Small intestine (tissue), 7 donors: ENCODE results near the gene POLR2I. TPM values are rescaled to one million over a fixed set of nuclear protein-coding genes. Genes with fewer than 3 reads are reported as not detected.

ENCODE experiments used
- DNase-seq, 2 donors: peaks; one replicate each; pipeline versions ENCODE4 v3.0.0 to v3.0.0-alpha.2; 2013
- FAIRE-seq: peaks from 2 replicates; lab custom pipeline; 2012; peaks lifted over from hg19 to GRCh38; lab: Jason Lieb, UNC
- H3K27ac ChIP-seq, 3 donors: one replicate each; pipeline ENCODE4 v1.5.1; 2013; ENCODE audit warnings: low read length in 2 of 3, mild to moderate bottlenecking in 2 of 3, control low read depth in 1 of 3, inconsistent platforms in 1 of 3, low read depth in 1 of 3, moderate library complexity in 1 of 3
- H3K27me3 ChIP-seq, 3 donors: one replicate each; pipeline ENCODE4 v1.6.1; 2013; ENCODE audit warnings: low read length in 3 of 3, inconsistent platforms in 1 of 3; ENCODE audit not compliant: control insufficient read depth in 3 of 3, insufficient read depth in 3 of 3
- H3K36me3 ChIP-seq, 3 donors: one replicate each; pipeline ENCODE4 v1.6.1; 2013; ENCODE audit warnings: low read length in 3 of 3, inconsistent platforms in 1 of 3, low read depth in 1 of 3, mild to moderate bottlenecking in 1 of 3, moderate library complexity in 1 of 3; ENCODE audit not compliant: control insufficient read depth in 3 of 3, insufficient read depth in 2 of 3
- H3K4me1 ChIP-seq, 3 donors: one replicate each; pipeline ENCODE4 v1.6.1; 2013; ENCODE audit warnings: low read length in 2 of 3, inconsistent platforms in 1 of 3, low read depth in 1 of 3, mild to moderate bottlenecking in 1 of 3, moderate library complexity in 1 of 3; ENCODE audit not compliant: control insufficient read depth in 3 of 3, insufficient read depth in 2 of 3
- H3K4me3 ChIP-seq, 3 donors: one replicate each; pipeline ENCODE4 v1.5.1; 2013; ENCODE audit warnings: low read length in 3 of 3, control low read depth in 1 of 3, inconsistent platforms in 1 of 3, low read depth in 1 of 3, mild to moderate bottlenecking in 1 of 3, moderate library complexity in 1 of 3
- H3K9me3 ChIP-seq, 2 donors: one replicate each; pipeline ENCODE4 v1.6.1; 2013; ENCODE audit warnings: low read depth in 1 of 2, low read length in 1 of 2; ENCODE audit not compliant: control insufficient read depth in 2 of 2, insufficient read depth in 1 of 2
- WGBS, 3 donors: extraction: QIAGEN DNeasy Blood & Tissue Kit; methylation state at CpG; one replicate each; pipeline ENCODE4 v1.1.7; 2013; 5-methylcytosine and 5-hydroxymethylcytosine counted together
- polyA plus RNA-seq, 4 donors: library from polyadenylated mRNA; stranded (reverse) in 3 of 4; unstranded in 1 of 4; fragments of 200-250 nt in 3 of 4; fragments of 120-200 nt in 1 of 4; gene quantifications; one replicate each; pipeline versions ENCODE4 v1.2.1 to v1.2.3, GENCODE V29; 2013
- donor health status: healthy with polysubstance abuse.
- donor health status: control.
- donor health status: control.
- donor health status: Bipolar disorder and iron deficiency.
- donor health status: healthy.

POLR2I gene
- polyA plus RNA-seq, 4 donors = 46.5 to 77.5 (median 66.5) TPM

- WGBS, 3 donors = 93 to 98% (median 98%) methylated on average over 10 of the region's 10 CpGs
- DNase-seq = no peak
- H3K36me3 ChIP-seq = peaks cover 0 to 42% (median 0%) of the 10 kb centered on the region in 3 donors
- H3K27me3 ChIP-seq = no peaks in the 10 kb centered on the region
- H3K9me3 ChIP-seq = no peaks in the 10 kb centered on the region
- H3K4me1 ChIP-seq = peaks cover 2 to 11% (median 3%) of the 10 kb centered on the region in 3 donors
- no peak overlapping the region for H3K4me3 ChIP-seq
- H3K27ac ChIP-seq = no peak overlapping the region
- FAIRE-seq = no peak
Observed at GRCh38 chr19:36112678-36113077, 2.0 kb downstream of the POLR2I start.

- H3K4me3 ChIP-seq = no peak overlapping the region
- DNase-seq = no peak
- H3K27ac ChIP-seq = no peak overlapping the region
- no peaks in the 10 kb centered on the region for H3K9me3 ChIP-seq
- FAIRE-seq = no peak
- 83 to 87% (median 86%) methylated on average over 12 to 13 of the region's 13 CpGs for WGBS, 3 donors
- H3K36me3 ChIP-seq = peaks cover 0 to 49% (median 0%) of the 10 kb centered on the region in 3 donors
- H3K4me1 ChIP-seq = peaks cover 2 to 10% (median 3%) of the 10 kb centered on the region in 3 donors
- H3K27me3 ChIP-seq = no peaks in the 10 kb centered on the region
Observed at GRCh38 chr19:36111200-36111539, 3.5 kb downstream of the POLR2I start.

DNA sequence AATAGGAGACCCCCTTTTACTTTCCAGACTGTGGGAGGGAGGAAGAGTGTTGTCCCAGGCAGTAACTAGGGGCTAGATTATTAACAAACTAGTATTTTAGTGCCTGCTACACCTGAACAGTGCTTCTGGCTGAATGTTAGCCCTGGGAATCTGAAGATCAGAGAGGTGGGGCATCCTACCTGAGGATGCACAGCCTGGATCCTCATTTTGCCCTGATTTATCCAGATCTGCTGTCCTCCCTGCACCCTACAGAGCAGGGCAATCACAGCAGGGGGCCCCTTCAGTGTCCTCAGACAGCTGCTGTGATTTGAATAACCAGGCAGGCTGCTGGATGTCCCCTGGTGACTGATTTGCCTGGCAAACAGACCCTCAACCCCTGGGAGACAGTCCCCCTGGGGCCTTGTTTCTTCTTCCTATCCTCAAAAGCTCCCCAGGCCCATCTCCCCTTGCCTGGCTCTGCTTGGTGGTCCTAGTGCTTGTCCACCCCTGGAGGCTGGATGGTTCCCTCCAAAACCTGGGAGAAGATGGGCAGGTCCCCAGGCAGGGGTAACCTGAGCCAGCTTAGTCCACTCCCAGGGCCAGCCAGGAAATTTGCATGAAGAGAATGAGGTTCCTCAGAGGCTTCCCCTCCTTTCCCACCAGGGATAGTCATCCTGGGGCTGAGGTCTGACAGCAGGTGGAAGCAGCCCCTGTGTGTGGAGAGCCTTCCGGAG is 4.0 kb downstream of the POLR2I start, which contains the start of gene OVOL3:
OVOL3 (plus strand) TSS at position 657 of the 713 bp plus-strand sequence. CDS start 60 bp downstream, outside the sequence.
- WGBS, 3 donors = 71 to 89% (median 82%) methylated on average over 1 of the region's 1 CpG
- H3K9me3 ChIP-seq = no peaks in the 10 kb centered on the region
- H3K27ac ChIP-seq = no peak within 1 kb of the TSS
- H3K4me3 ChIP-seq = no peak within 1 kb of the TSS
- peaks cover 0 to 7% (median 3%) of the 10 kb centered on the region in 3 donors for H3K4me1 ChIP-seq
- DNase-seq (no peak), FAIRE-seq (no peak)
- peaks cover 0 to 52% (median 0%) of the 10 kb centered on the region in 3 donors for H3K36me3 ChIP-seq
- H3K27me3 ChIP-seq = no peaks in the 10 kb centered on the region

DNA sequence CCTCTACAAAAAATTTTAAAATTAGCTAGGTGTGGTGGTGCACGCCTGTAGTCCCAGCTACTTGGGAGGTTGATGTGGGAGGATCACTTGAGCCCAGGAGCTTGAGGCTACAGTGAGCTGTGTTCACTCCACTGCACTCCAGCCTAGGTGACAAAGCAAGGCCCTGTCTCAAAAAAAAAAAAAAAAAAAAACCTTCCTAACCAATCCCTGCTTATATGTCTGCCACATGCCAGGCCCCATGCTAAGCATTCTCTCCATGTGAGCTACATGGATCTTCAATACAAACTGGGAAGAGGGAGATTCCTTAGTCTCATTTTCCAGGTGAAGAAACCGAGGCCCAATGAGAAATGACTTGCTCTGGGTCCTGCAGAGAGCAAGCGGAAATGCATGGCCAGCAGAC is 6.0 kb downstream of the POLR2I start:
- no peak for FAIRE-seq
- 96 to 98% (median 96%) methylated on average over 3 of the region's 3 CpGs for WGBS, 3 donors
- peaks cover 0 to 2% (median under 1%) of the 10 kb centered on the region in 3 donors for H3K4me1 ChIP-seq
- no peak overlapping the region for H3K27ac ChIP-seq
- H3K27me3 ChIP-seq = no peaks in the 10 kb centered on the region
- H3K4me3 ChIP-seq = no peak overlapping the region
- H3K9me3 ChIP-seq = no peaks in the 10 kb centered on the region
- peaks cover 0 to 68% (median 2%) of the 10 kb centered on the region in 3 donors for H3K36me3 ChIP-seq
- DNase-seq = no peak

DNA sequence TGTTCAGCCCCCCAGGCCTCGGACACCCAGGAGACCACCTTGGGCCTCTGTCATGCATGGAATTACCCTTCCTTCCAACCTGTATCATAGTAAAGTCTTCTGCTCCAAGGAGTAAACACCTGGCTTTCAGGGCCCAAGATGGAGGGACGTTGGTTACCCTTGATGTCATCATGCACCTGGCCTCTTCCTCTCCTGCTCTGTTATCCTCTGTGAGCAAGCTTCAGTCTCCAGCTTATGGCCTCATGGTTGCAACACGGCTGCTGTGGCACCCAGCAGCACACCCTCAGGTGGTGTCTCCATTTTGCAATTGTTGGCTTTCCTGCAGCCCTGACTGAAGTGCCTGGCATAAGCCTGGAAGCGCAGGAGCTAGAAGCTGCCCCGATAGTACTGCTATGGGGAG is 7.7 kb downstream of the POLR2I start:
- FAIRE-seq = no peak
- no peak for DNase-seq
- WGBS, 3 donors = 92 to 94% (median 93%) methylated on average over 5 of the region's 5 CpGs
- Histone ChIP-seq H3K9me3 (no peaks in the 10 kb centered on the region), H3K27me3 (no peaks in the 10 kb centered on the region), H3K4me3 (no peak overlapping the region), H3K27ac (no peak overlapping the region), H3K4me1 (no peaks in the 10 kb centered on the region), H3K36me3 (peaks cover 0 to 66% (median 2%) of the 10 kb centered on the region in 3 donors)

GRCh38 chr19:36106441-36106840 is 8.2 kb downstream of the POLR2I start:
- WGBS, 3 donors = 88 to 94% (median 94%) methylated on average over 6 of the region's 6 CpGs
- FAIRE-seq = no peak
- Histone ChIP-seq H3K9me3 (no peaks in the 10 kb centered on the region), H3K27me3 (no peaks in the 10 kb centered on the region), H3K27ac (no peak overlapping the region), H3K4me1 (no peaks in the 10 kb centered on the region), H3K36me3 (peaks cover 0 to 62% (median 2%) of the 10 kb centered on the region in 3 donors), H3K4me3 (no peak overlapping the region)
- DNase-seq = no peak

DNA sequence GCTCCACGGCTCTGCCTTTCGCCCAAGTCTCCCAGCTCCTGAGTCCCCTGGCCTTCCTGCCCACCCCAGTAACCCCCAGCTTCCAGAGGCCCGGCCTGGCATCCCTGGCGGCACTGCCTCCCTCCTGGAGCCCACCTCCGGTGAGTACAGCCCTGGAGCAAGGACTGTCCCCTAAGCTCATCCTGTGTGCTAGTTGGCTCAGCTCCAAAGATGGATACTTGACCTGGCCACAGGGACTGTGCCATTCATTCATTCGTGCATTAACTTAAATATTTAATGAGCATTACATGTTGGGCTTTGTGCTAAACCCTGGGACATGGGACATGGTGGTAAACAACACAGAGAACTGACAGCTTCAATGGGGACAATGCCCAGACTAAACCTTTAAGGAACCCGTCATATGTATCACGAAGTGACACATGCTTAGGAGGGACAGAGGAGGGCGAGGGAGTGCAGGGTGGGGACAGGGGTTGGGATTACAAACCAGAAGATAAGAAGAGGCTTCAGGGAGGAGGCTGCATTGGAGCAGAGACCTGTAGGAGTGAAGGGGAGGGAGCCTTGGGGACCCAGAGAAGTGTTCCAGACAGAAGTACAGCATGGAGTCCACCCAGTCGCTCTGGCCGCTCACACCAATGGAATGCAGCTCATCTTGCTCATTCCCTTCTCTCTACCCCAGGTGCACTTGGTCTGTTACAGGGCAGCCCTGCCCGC is 10.7 kb downstream of the POLR2I start:
- Histone ChIP-seq H3K27me3 (no peaks in the 10 kb centered on the region), H3K27ac (no peak overlapping the region), H3K9me3 (no peaks in the 10 kb centered on the region), H3K4me3 (no peak overlapping the region), H3K4me1 (no peaks in the 10 kb centered on the region), H3K36me3 (peaks cover 0 to 65% (median 4%) of the 10 kb centered on the region in 3 donors)
- WGBS, 3 donors = 91 to 94% (median 91%) methylated on average over 12 of the region's 12 CpGs
- no peak for DNase-seq
- no peak for FAIRE-seq

- Histone ChIP-seq H3K36me3 (peaks cover 0 to 63% (median 4%) of the 10 kb centered on the region in 3 donors), H3K4me1 (no peaks in the 10 kb centered on the region), H3K4me3 (no peak overlapping the region), H3K9me3 (no peaks in the 10 kb centered on the region), H3K27me3 (no peaks in the 10 kb centered on the region), H3K27ac (no peak overlapping the region)
- DNase-seq (no peak), FAIRE-seq (no peak)
- WGBS, 3 donors = 93 to 96% (median 94%) methylated on average over 19 to 24 of the region's 24 CpGs
Observed at GRCh38 chr19:36103040-36103626, 11.5 kb downstream of the POLR2I start.
